ENCODE results near the gene APOD.

Gene APOD

GRCh38 chr3:195584543-195584870, 767 bp upstream of the APOD start:
- no peak for DNase-seq

- DNase-seq = no peak
Observed at GRCh38 chr3:195582947-195583346, 793 bp downstream of the APOD start.

- DNase-seq = no peak
Observed at GRCh38 chr3:195580744-195581443, 2.8 kb downstream of the APOD start.

GRCh38 chr3:195579281-195579680, 4.5 kb downstream of the APOD start:
- no peak for DNase-seq

- DNase-seq = no peak
Observed at GRCh38 chr3:195578565-195578964, 5.2 kb downstream of the APOD start.

- no peak for DNase-seq
Observed at GRCh38 chr3:195577645-195578177, 6.0 kb downstream of the APOD start.

- DNase-seq = no peak
Observed at GRCh38 chr3:195574497-195575304, 9.0 kb downstream of the APOD start.

- no peak for DNase-seq
Observed at GRCh38 chr3:195573611-195574496, 9.9 kb downstream of the APOD start.

GRCh38 chr3:195571361-195571760, 12.4 kb downstream of the APOD start:
- no peak for DNase-seq

GRCh38 chr3:195570912-195571311, 12.8 kb downstream of the APOD start:
- DNase-seq = no peak

GRCh38 chr3:195570344-195570743, 13.4 kb downstream of the APOD start:
- DNase-seq = no peak

- DNase-seq = no peak
Observed at GRCh38 chr3:195568630-195569029, 15.1 kb downstream of the APOD start.

GRCh38 chr3:195566797-195567196, 16.9 kb downstream of the APOD start:
- no peak for DNase-seq

- no peak for DNase-seq
Observed at GRCh38 chr3:195565716-195566115, 18.0 kb downstream of the APOD start.

GRCh38 chr3:195563317-195563716, 20.4 kb downstream of the APOD start:
- DNase-seq = no peak

- DNase-seq = no peak
Observed at GRCh38 chr3:195559723-195560409, 23.9 kb downstream of the APOD start.

GRCh38 chr3:195558602-195559001, 25.1 kb downstream of the APOD start:
- DNase-seq = no peak

- no peak for DNase-seq
Observed at GRCh38 chr3:195557322-195557721, 26.4 kb downstream of the APOD start.

GRCh38 chr3:195556390-195556789, 27.4 kb downstream of the APOD start:
- DNase-seq = no peak

- DNase-seq = no peak
Observed at GRCh38 chr3:195555110-195555509, 28.6 kb downstream of the APOD start.

GRCh38 chr3:195554458-195554857, 29.3 kb downstream of the APOD start:
- DNase-seq = no peak

GRCh38 chr3:195553268-195553667, 30.5 kb downstream of the APOD start:
- DNase-seq = no peak
